NCI-H524 treated with DMSO at 0.1 percent for 48 hours (cell line): ENCODE results near the gene CEP135.
"Not testable (repeated sequence)": the region's sequence is repeated elsewhere in the genome, so short reads cannot be mapped to it uniquely, and the experiment has no call there.

Experiments used
- DNase-seq: peaks from one replicate; lab custom pipeline; 2025; lab: John Stamatoyannopoulos, UW

Gene CEP135

GRCh38 chr4:56008206-56008605, 59.5 kb downstream of the CEP135 start:
- DNase-seq = no peak

GRCh38 chr4:56026596-56026995, 77.9 kb downstream of the CEP135 start:
- no peak for DNase-seq

GRCh38 chr4:56028165-56028564, 79.4 kb downstream of the CEP135 start:
- DNase-seq = no peak

GRCh38 chr4:56038487-56039162, 89.9 kb downstream of the CEP135 start:
- no peak for DNase-seq

GRCh38 chr4:56040842-56041241, 92.1 kb downstream of the CEP135 start:
- DNase-seq = no peak

GRCh38 chr4:56042225-56042624, 93.5 kb downstream of the CEP135 start:
- DNase-seq = no peak

- DNase-seq = no peak
Measured at GRCh38 chr4:56048383-56048701, 99.6 kb downstream of the CEP135 start.

GRCh38 chr4:56048702-56049431, 100.1 kb downstream of the CEP135 start:
- no peak for DNase-seq

GRCh38 chr4:56050625-56051024, 101.9 kb downstream of the CEP135 start:
- DNase-seq = no peak

- DNase-seq = no peak
Measured at GRCh38 chr4:56051029-56051709, 102.4 kb downstream of the CEP135 start.

- no peak for DNase-seq
Measured at GRCh38 chr4:56051710-56052075, 102.9 kb downstream of the CEP135 start.

- no peak for DNase-seq
Measured at GRCh38 chr4:56052481-56052880, 103.7 kb downstream of the CEP135 start.

GRCh38 chr4:56052966-56053365, 104.2 kb downstream of the CEP135 start:
- no peak for DNase-seq

GRCh38 chr4:56055027-56055977, 106.6 kb downstream of the CEP135 start:
- DNase-seq = no peak

GRCh38 chr4:56055991-56056390, 107.2 kb downstream of the CEP135 start:
- no peak for DNase-seq

- no peak for DNase-seq
Measured at GRCh38 chr4:56058555-56058954, 109.8 kb downstream of the CEP135 start.

GRCh38 chr4:56060036-56060435, 111.3 kb downstream of the CEP135 start:
- no peak for DNase-seq

- no peak for DNase-seq
Measured at GRCh38 chr4:56062106-56062505, 113.4 kb downstream of the CEP135 start.

- DNase-seq = no peak
Measured at GRCh38 chr4:56062526-56063145, 113.9 kb downstream of the CEP135 start.

- DNase-seq = no peak
Measured at GRCh38 chr4:56066493-56066892, 117.7 kb downstream of the CEP135 start.

GRCh38 chr4:56067826-56068225, 119.1 kb downstream of the CEP135 start:
- no peak for DNase-seq

- not testable (repeated sequence) for DNase-seq
Measured at GRCh38 chr4:56072730-56073129, 124.0 kb downstream of the CEP135 start.
